Measurements from ENCODE around the gene KRT2. TPM values are rescaled to one million over a fixed set of nuclear protein-coding genes. Genes with fewer than 3 reads are reported as not detected.

KRT2 gene
- total and polyA plus RNA-seq, 2 of the 8 experiments (the other 6 are each of a cell fraction or from before 2014, with no cell fraction given), result not detected

DNA sequence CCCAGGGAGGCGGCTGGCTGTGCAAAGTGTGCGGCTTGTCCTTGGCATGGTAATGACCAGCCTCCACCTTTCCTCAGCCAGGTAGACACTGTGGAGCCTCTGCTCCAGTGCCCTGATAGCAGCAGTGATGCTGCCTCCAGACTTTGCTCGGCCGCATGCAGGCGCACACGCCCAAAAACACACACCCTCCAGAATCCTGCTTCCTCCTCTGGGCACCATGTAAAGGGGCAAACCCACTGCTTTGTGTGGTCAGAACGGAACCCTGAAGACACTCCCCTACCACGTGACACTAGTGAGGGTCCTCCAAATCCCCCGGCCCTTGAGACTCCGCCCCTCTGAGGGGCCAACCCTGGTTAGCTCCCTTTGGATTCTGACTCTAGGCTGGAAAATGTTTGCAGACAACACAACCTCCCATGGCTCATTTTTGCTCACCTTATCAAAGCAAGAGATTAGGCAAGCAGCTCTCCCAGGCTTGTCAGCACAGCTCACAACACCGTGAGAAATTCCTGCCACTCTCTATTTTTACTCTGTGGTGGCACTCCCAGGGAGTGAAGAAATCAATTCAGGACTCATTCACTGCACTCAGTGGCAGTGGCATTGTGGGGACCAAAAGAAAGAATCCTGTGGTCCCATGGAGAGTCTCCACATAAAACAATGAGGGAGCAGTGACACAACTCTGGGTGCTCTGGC, 46.8 kb upstream of the KRT2 start:
- Histone ChIP-seq H3K4me1 (replicated peaks in 1 of 4; ENCODE audit: control insufficient read depth in 3 of 4, insufficient read depth in 4 of 4, low read length in 3 of 4) (no peaks in the 10 kb centered on the region; a peak in 1 of 7 replicates), H2BK120ac (replicated peaks; ENCODE audit: low read depth, low read length) (no peak overlapping the region), H3K79me2 (ENCODE audit: control insufficient read depth in 1 of 2, insufficient read depth in 2 of 2, low read length in 2 of 2) (no peaks in the 10 kb centered on the region), H2BK20ac (ENCODE audit: low read length) (peak overlapping the region; percentile 72; the same call in 1 of the 2 replicates), H2BK12ac (ENCODE audit: low read depth, low read length) (no peak overlapping the region), H3K23ac (ENCODE audit: insufficient read length) (no peak overlapping the region), H3K9me3 (ENCODE audit: insufficient read depth in 2 of 2, low read depth in 1 of 2, low read length in 1 of 2) (no peaks in the 10 kb centered on the region), H2AFZ (ENCODE audit: low read length) (peak overlapping the region; percentile 67), H3K9ac (replicated peaks in 1 of 4; ENCODE audit: extremely low read depth in 1 of 4, low read depth in 3 of 4, low read length in 3 of 4) (no peak overlapping the region), H4K20me1 (replicated peaks in 1 of 2; ENCODE audit: control insufficient read depth in 1 of 2, insufficient read depth in 2 of 2, low read length in 2 of 2) (peaks cover 0 to 2% of the 10 kb centered on the region in 2 experiments), H3K4me3 (ENCODE audit: extremely low read depth in 1 of 4, insufficient read depth in 2 of 4, low read depth in 3 of 4, low read length in 4 of 4) (no peak overlapping the region), H2BK5ac (ENCODE audit: low read depth, low read length) (no peak overlapping the region), H4K5ac (ENCODE audit: insufficient read length, low read depth, low read length) (no peak overlapping the region), H3K27ac (ENCODE audit: low read depth, low read length) (no peak overlapping the region), H3K79me1 (ENCODE audit: low read depth, low read length) (no peaks in the 10 kb centered on the region; the same call in 1 of the 2 replicates), H4K8ac (ENCODE audit: extremely low read depth, insufficient read depth, low read length) (no peak overlapping the region), H3K23me2 (ENCODE audit: low read depth, low read length) (peaks cover 4% of the 10 kb centered on the region; the same call in 1 of the 2 replicates), H3K56ac (replicated peaks; ENCODE audit: insufficient read length, low read depth, low read length) (no peak overlapping the region), H3K27me3 (replicated peaks in 1 of 4; ENCODE audit: control insufficient read depth in 3 of 4, extremely low read depth in 1 of 4, insufficient read depth in 3 of 4, low read length in 3 of 4) (no peaks in the 10 kb centered on the region; a peak in 1 of 7 replicates), H3K4me2 (ENCODE audit: insufficient read depth in 1 of 2, low read depth in 2 of 2, low read length in 2 of 2) (no peak overlapping the region), H3K14ac (ENCODE audit: insufficient read length) (no peak overlapping the region), H2BK15ac (ENCODE audit: low read length) (no peak overlapping the region), H4K91ac (replicated peaks; ENCODE audit: insufficient read length, low read length) (no peak overlapping the region), H2AK5ac (ENCODE audit: low read depth, low read length) (no peak overlapping the region), H3K36me3 (ENCODE audit: control insufficient read depth in 2 of 4, insufficient read depth in 4 of 4, low read length in 3 of 4) (no peaks in the 10 kb centered on the region), H3K18ac (ENCODE audit: extremely low read depth, low read length) (peak overlapping the region; percentile 48; the same call in 1 of the 2 replicates), H3K4ac (replicated peaks; ENCODE audit: insufficient read length, low read depth, low read length) (no peak overlapping the region)
- ChIA-PET CTCF (ENCODE audit: partially characterized antibody) (interaction anchor here (0.7 to 2.3 kb wide), 4 partner anchors 13 to 303 kb away, joined by 3 to 7 read pairs (median 4); no protein-coding TSS in a partner anchor), POLR2A (ENCODE audit: partially characterized antibody) (no interaction called here)
- FAIRE-seq, result no peak
- TF ChIP-seq NANOG (IDR thresholded peaks at IDR 0.05; ENCODE audit: insufficient read depth, low read depth, low read length, poor library complexity, severe bottlenecking) (no peak), NRF1 (IDR thresholded peaks at IDR 0.05; ENCODE audit: low read depth, low read length) (no peak)
- 78% methylated on average over 11 of the region's 11 CpGs; no CpG with 5 or more reads in 1 of the 2 experiments for WGBS, 2 experiments (ENCODE audit: extremely low coverage in 1 of 2, insufficient coverage in 1 of 2, insufficient read length in 1 of 2, insufficient replicate concordance in 2 of 2, low coverage in 1 of 2, low lambda C conversion rate in 2 of 2, missing lambda C conversion rate in 1 of 2)
- DNase-seq (ENCODE audit: low read depth in 1 of 2, low spot score in 2 of 2), result no peak
